DND-41 (cell line): ENCODE data around the gene SLC15A1.

Source experiments
- EZH2 ChIP-seq: IDR thresholded peaks from 3 replicates; pipeline ENCODE4 v1.6.1; 2012; ENCODE audit warnings: borderline replicate concordance, low read depth, mild to moderate bottlenecking, moderate library complexity, low read length, inconsistent platforms; ENCODE audit not compliant: severe bottlenecking
- TF ChIP-seq, protein P1 (sequence below): IDR thresholded peaks from 2 replicates; pipeline ENCODE4 v1.5.1; 2012; ENCODE audit warnings: borderline replicate concordance, low read length, moderate library complexity, mild to moderate bottlenecking; ENCODE audit not compliant: poor library complexity, severe bottlenecking; ENCODE audit errors: extremely low read depth

DNA sequence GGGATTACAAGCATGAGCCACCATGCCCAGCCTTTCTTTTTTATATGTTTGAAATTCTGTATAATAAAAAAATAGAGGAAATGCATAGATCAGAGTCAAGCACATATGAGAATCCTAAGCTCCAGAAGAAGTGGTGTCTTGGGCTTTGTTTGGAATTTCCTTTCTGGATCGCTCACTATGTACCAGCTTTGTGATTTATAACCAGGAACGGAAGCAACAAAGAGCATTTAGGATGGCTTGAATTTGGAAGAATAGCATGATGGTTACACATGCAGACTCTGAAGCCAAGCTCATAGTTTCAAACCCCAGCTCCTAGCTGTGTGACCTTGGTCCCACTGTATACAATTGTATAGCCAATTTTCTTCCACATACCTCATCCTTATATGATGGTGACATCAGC, 28.0 kb upstream of the SLC15A1 start:
- TF ChIP-seq, protein P1, sequence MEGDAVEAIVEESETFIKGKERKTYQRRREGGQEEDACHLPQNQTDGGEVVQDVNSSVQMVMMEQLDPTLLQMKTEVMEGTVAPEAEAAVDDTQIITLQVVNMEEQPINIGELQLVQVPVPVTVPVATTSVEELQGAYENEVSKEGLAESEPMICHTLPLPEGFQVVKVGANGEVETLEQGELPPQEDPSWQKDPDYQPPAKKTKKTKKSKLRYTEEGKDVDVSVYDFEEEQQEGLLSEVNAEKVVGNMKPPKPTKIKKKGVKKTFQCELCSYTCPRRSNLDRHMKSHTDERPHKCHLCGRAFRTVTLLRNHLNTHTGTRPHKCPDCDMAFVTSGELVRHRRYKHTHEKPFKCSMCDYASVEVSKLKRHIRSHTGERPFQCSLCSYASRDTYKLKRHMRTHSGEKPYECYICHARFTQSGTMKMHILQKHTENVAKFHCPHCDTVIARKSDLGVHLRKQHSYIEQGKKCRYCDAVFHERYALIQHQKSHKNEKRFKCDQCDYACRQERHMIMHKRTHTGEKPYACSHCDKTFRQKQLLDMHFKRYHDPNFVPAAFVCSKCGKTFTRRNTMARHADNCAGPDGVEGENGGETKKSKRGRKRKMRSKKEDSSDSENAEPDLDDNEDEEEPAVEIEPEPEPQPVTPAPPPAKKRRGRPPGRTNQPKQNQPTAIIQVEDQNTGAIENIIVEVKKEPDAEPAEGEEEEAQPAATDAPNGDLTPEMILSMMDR, result no peak
- TF ChIP-seq EZH2, result no peak
